Gastroesophageal sphincter (tissue), 3 donors: ENCODE measurements around the gene TCL1A.

Source experiments
- CTCF ChIP-seq, 4 experiments: fragments of 200-600 bp in 2 of 4; fragments of 450-650 bp in 2 of 4; sonication (generic) in 1 of 4; IDR thresholded peaks; one replicate each; pipeline ENCODE4 v1.5.1; 2017 to 2019; ENCODE audit warnings: antibody characterized with exemption in 4 of 4, mild to moderate bottlenecking in 2 of 4, moderate library complexity in 2 of 4
- EP300 ChIP-seq: sonication (generic); formaldehyde crosslinking; IDR thresholded peaks from one replicate; pipeline ENCODE4 v1.6.1; 2017; ENCODE audit warnings: antibody characterized with exemption, mild to moderate bottlenecking
- POLR2AphosphoS5 ChIP-seq: sonication (generic); formaldehyde crosslinking; IDR thresholded peaks from one replicate; pipeline ENCODE4 v1.6.1; 2017; ENCODE audit warnings: antibody characterized with exemption

GRCh38 chr14:95730126-95730525 lies 16.2 kb upstream of the TCL1A start:
- no peak for TF ChIP-seq CTCF (IDR thresholded peaks at IDR 0.05)
- no peak for TF ChIP-seq EP300
- no peak for TF ChIP-seq POLR2AphosphoS5
